ENCODE results near the gene CYP27A1. TPM values are rescaled to one million over a fixed set of nuclear protein-coding genes. Genes with fewer than 3 reads are reported as not detected.

Gene CYP27A1
- total and polyA plus RNA-seq, 9 of the 15 experiments (the other 6 are each of a cell fraction or from before 2014, with no cell fraction given), result 0.20 TPM; not detected in 8

- no peak overlapping the region for H2AFZ ChIP-seq (ENCODE audit: low read depth, low read length)
- H3K4me2 ChIP-seq (ENCODE audit: insufficient read depth, low read length), result no peak overlapping the region
- POLR2A ChIA-PET, result interaction anchor here (1.2 kb wide), 1 partner anchor 110 kb away, joined by 6 read pairs; no protein-coding TSS in a partner anchor
Observed at GRCh38 chr2:218832520-218832919, 50.6 kb downstream of the CYP27A1 start.

More at GRCh38 chr2:218832520-218832919, 50.6 kb downstream of the CYP27A1 start:
- H3K27me3 ChIP-seq (ENCODE audit: control insufficient read depth in 2 of 2, insufficient read depth in 2 of 2, low read length in 2 of 2), result peaks cover 2 to 62% of the 10 kb centered on the region in 2 experiments; a peak in 3 of 5 replicates
- H3K4me1 ChIP-seq (replicated peaks in 1 of 2; ENCODE audit: control insufficient read depth in 2 of 2, insufficient read depth in 2 of 2, low read length in 2 of 2), result peaks cover 0 to 10% of the 10 kb centered on the region in 2 experiments; a peak in 1 of 5 replicates
- H4K20me1 ChIP-seq (replicated peaks; ENCODE audit: control insufficient read depth, insufficient read depth, low read length), result no peaks in the 10 kb centered on the region
- in situ Hi-C loops (cut with MboI) (no loop called here), intact Hi-C loops (cut with micrococcal nuclease) (no loop called here)
- no peak for DNase-seq (ENCODE audit: extremely low read depth in 1 of 4, low spot score in 3 of 4)
- H3K9me1 ChIP-seq (ENCODE audit: control insufficient read depth, insufficient read depth, low read length), result no peaks in the 10 kb centered on the region
- CTCF ChIA-PET (ENCODE audit: low intra/inter-chr PET ratio), result no interaction called here
- H3K9me3 ChIP-seq (replicated peaks; ENCODE audit: control insufficient read depth, insufficient read depth, low read depth, low read length), result no peaks in the 10 kb centered on the region
- no peak overlapping the region for H3K4me3 ChIP-seq
- H3K27ac ChIP-seq (ENCODE audit: extremely low read depth, low read depth, low read length), result no peak overlapping the region
- WGBS (ENCODE audit: insufficient coverage, low coverage, missing lambda C conversion rate), result 0% methylated on average over 2 of the region's 3 CpGs
- no peaks in the 10 kb centered on the region for H3K36me3 ChIP-seq (ENCODE audit: control insufficient read depth, insufficient read depth, low read length)
- H3K9ac ChIP-seq (ENCODE audit: insufficient read depth in 1 of 2, low read depth in 2 of 2, low read length in 2 of 2), result no peak overlapping the region
- TF ChIP-seq GTF2B (IDR thresholded peaks at IDR 0.05; ENCODE audit: extremely low read depth, insufficient read length) (no peak), POLR3G (IDR thresholded peaks at IDR 0.05; ENCODE audit: extremely low read depth, insufficient read length, insufficient replicate concordance) (no peak), ZBTB43 (CRISPR knock-in tag; IDR thresholded peaks at IDR 0.05) (no peak), NCOA1 (IDR thresholded peaks at IDR 0.05; ENCODE audit: low read depth) (no peak), ZBTB1 (CRISPR knock-in tag; IDR thresholded peaks at IDR 0.05; ENCODE audit: borderline replicate concordance, low read depth) (no peak), NR2C2 (CRISPR knock-in tag; IDR thresholded peaks at IDR 0.05) (no peak), NR2C2 (tag; IDR thresholded peaks at IDR 0.05) (no peak), SMAD4 (CRISPR knock-in tag; conservative IDR thresholded peaks at IDR 0.05) (no peak), ZNF143 (CRISPR knock-in tag; IDR thresholded peaks at IDR 0.05) (no peak), HMGN3 (IDR thresholded peaks at IDR 0.05; ENCODE audit: borderline replicate concordance, extremely low read depth, insufficient read length, low read depth, low read length) (no peak), MTA3 (IDR thresholded peaks at IDR 0.05; ENCODE audit: borderline replicate concordance) (no peak)
- no peak for ATAC-seq
- no peaks in the 10 kb centered on the region for H3K79me2 ChIP-seq (ENCODE audit: control insufficient read depth, insufficient read depth, low read length)
- no peak for FAIRE-seq
- no TSS peak for BruUV-seq (replicated peaks)

All from K562 (cell line).